G401.6 (cell line): ENCODE results near the gene TEPSIN.

Experiments used
- FAIRE-seq: peaks from 2 replicates; lab custom pipeline; 2012; peaks lifted over from hg19 to GRCh38; lab: Jason Lieb, UNC

The TEPSIN gene

GRCh38 chr17:81181811-81182185 lies 57.1 kb downstream of the TEPSIN start:
- FAIRE-seq = no peak

DNA sequence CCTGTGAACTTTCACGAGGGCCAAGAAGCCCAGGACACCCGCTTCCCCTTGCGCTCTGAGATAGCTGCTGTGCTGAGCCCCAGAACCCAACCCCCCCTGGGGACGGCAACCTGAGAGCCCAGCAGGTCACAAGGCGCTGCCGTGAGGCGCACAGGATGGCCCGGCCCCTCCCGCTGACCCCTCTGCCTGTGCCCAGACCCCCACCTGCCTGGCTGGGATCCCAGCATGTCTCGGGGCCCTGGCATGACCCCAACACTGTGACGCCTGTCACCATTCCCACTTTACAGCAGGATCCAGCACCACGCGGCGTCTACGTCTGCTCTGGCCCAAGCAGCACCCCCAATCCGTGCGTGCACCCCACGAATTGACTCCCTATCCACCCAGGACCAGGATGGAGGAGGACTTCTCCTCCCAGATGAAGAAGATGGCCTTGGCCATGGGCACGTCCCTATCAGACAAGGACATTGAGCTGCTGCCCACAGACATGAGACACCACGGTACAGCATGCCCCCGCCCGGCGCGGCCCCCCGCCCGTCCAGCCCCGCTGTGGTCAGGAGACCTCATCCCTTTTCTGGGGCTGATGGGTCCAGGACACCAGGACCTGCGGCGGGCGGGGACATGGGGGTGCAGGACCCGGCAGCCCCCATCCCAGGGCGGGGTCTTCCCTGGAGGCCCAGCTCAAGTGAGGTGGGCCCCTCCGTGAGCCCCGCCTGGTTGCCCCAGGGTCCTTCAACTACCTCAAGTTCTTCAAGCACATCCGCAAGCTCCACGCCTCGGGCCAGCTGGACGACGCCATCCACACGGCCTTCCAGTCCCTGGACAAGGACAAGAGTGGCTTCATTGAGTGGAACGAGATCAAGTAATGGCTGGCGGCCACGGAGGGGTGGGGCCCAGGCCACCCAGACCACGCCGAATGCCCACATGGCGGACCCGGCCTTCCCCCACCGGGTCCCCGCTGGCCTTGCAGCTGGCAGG lies 57.7 kb downstream of the TEPSIN start:
- no peak for FAIRE-seq

- no peak for FAIRE-seq
These were observed 59.0 kb downstream of the TEPSIN start for GRCh38 chr17:81179861-81180260.

GRCh38 chr17:81179220-81179619 lies 59.6 kb downstream of the TEPSIN start:
- no peak for FAIRE-seq
